HG02973 (cell line): ENCODE measurements around the gene HNRNPUL1.
A peak's percentile ranks its signal among the peaks of the same experiment; 100 is the strongest.
"Not testable (repeated sequence)": the region's sequence is repeated elsewhere in the genome, so short reads cannot be mapped to it uniquely, and the experiment has no call there.

Source experiments
- ATAC-seq: cut with Tn5 transposase; IDR thresholded peaks from one replicate; pipeline ENCODE4 v1.9.1; 2021; ENCODE audit warnings: moderate library complexity; ENCODE audit not compliant: unreplicated experiment

HNRNPUL1 gene

GRCh38 chr19:41263850-41264580 lies at the start of gene HNRNPUL1:
HNRNPUL1 (plus strand) TSS chr19:41264372; CDS start chr19:41264504, 132 bp downstream.
- ATAC-seq = peak; percentile 60

GRCh38 chr19:41217741-41218140 lies 46.4 kb upstream of the HNRNPUL1 start:
- ATAC-seq = no peak

GRCh38 chr19:41218249-41218614 lies 45.9 kb upstream of the HNRNPUL1 start:
- ATAC-seq = no peak

GRCh38 chr19:41218615-41219507 lies 45.3 kb upstream of the HNRNPUL1 start, which contains the start of gene AXL:
AXL (plus strand) TSS chr19:41219223; CDS start chr19:41219393, 170 bp downstream.
- ATAC-seq = no peak

- ATAC-seq = no peak
These were observed 44.1 kb upstream of the HNRNPUL1 start for GRCh38 chr19:41219924-41220567.

- no peak for ATAC-seq
These were observed 43.4 kb upstream of the HNRNPUL1 start for GRCh38 chr19:41220811-41221210.

- ATAC-seq = no peak
These were observed 42.5 kb upstream of the HNRNPUL1 start for GRCh38 chr19:41221514-41222205.

- no peak for ATAC-seq
These were observed 41.9 kb upstream of the HNRNPUL1 start for GRCh38 chr19:41222240-41222639.

- ATAC-seq = no peak
These were observed 40.5 kb upstream of the HNRNPUL1 start for GRCh38 chr19:41223431-41224234.

- no peak for ATAC-seq
These were observed 39.5 kb upstream of the HNRNPUL1 start for GRCh38 chr19:41224632-41225031.

- ATAC-seq = no peak
These were observed 38.7 kb upstream of the HNRNPUL1 start for GRCh38 chr19:41225238-41226052.

GRCh38 chr19:41226053-41226873 lies 37.9 kb upstream of the HNRNPUL1 start:
- ATAC-seq = no peak

GRCh38 chr19:41226874-41227390 lies 37.2 kb upstream of the HNRNPUL1 start:
- no peak for ATAC-seq

- ATAC-seq = no peak
These were observed 35.7 kb upstream of the HNRNPUL1 start for GRCh38 chr19:41228486-41228885.

- not testable (repeated sequence) for ATAC-seq
These were observed 34.8 kb upstream of the HNRNPUL1 start for GRCh38 chr19:41229338-41229737.

GRCh38 chr19:41230067-41230857 lies 33.9 kb upstream of the HNRNPUL1 start:
- ATAC-seq = no peak

- no peak for ATAC-seq
These were observed 31.5 kb upstream of the HNRNPUL1 start for GRCh38 chr19:41232686-41233085.
